NCI-H2171 treated with DMSO at 0.1 percent for 48 hours (cell line): ENCODE measurements around the gene STOX1.
"Not testable (repeated sequence)": the region's sequence is repeated elsewhere in the genome, so short reads cannot be mapped to it uniquely, and the experiment has no call there.

ENCODE experiments used
- DNase-seq: peaks from one replicate; lab custom pipeline; 2025; lab: John Stamatoyannopoulos, UW

The STOX1 gene

GRCh38 chr10:68880181-68880580 lies 52.9 kb downstream of the STOX1 start:
- DNase-seq = no peak

- no peak for DNase-seq
These were observed 67.7 kb downstream of the STOX1 start for GRCh38 chr10:68895041-68895440.

GRCh38 chr10:68897336-68897741 lies 70.0 kb downstream of the STOX1 start:
- peak; percentile 77 for DNase-seq

GRCh38 chr10:68899186-68899745 lies 71.9 kb downstream of the STOX1 start:
- DNase-seq = no peak

GRCh38 chr10:68900427-68901104 lies 73.2 kb downstream of the STOX1 start:
- peak; percentile 76 for DNase-seq

GRCh38 chr10:68901105-68901927 lies 74.0 kb downstream of the STOX1 start, which contains the start of gene DDX50:
Gene DDX50 (plus strand): TSS chr10:68901315. CDS start chr10:68901385, 70 bp downstream.
- DNase-seq = peak; percentile 95

GRCh38 chr10:68902382-68902781 lies 75.1 kb downstream of the STOX1 start:
- no peak for DNase-seq

GRCh38 chr10:68924593-68924992 lies 97.3 kb downstream of the STOX1 start:
- DNase-seq = no peak

- DNase-seq = no peak
These were observed 98.2 kb downstream of the STOX1 start for GRCh38 chr10:68925489-68925888.

GRCh38 chr10:68929157-68929556 lies 101.8 kb downstream of the STOX1 start:
- DNase-seq = not testable (repeated sequence)

GRCh38 chr10:68929888-68930287 lies 102.6 kb downstream of the STOX1 start:
- DNase-seq = not testable (repeated sequence)

GRCh38 chr10:68932860-68933259 lies 105.5 kb downstream of the STOX1 start:
- DNase-seq = not testable (repeated sequence)

- DNase-seq = no peak
These were observed 107.7 kb downstream of the STOX1 start for GRCh38 chr10:68934994-68935393.

- peak; percentile 26 for DNase-seq
These were observed 110.8 kb downstream of the STOX1 start for GRCh38 chr10:68938117-68938516.

- DNase-seq = no peak
These were observed 111.6 kb downstream of the STOX1 start for GRCh38 chr10:68938884-68939283.

GRCh38 chr10:68940917-68941316 lies 113.6 kb downstream of the STOX1 start:
- not testable (repeated sequence) for DNase-seq
